ENCODE measurements around the gene FAT4.

The FAT4 gene

DNA sequence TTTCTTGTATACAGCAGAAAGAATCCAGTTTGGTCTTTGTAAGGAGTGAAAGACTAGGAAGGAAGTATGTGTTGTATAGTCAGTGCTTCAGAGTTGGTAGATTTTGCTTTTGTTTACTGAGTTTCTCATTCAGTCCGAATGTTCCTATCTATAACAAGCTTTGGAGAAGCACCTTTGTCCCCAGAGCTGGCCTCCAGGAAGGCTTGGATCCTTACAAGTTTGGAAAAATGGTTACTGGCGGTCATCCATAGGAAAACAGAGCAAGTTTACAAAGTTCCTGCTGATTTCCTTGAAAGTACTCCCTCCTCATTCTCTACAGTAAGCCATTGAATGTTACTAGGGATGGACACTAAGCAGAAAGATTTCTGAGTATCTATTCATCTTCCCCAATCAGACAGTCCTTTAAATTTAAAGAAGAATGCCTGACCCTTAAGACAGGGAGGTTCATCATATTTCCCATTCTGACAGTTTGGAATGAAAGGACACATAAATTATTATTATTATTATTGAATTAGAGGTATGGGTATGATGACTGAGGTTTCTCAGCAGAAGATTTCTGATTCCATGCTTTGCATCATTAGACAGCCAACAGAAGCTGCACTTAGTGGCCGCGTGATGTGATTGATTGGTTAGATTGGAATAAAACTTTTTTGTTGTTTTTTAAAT is 35.8 kb downstream of the FAT4 start:
- no peak for TF ChIP-seq CTCF (IDR thresholded peaks at IDR 0.05; ENCODE audit: borderline replicate concordance, control extremely low read depth, extremely low read depth, insufficient read depth, missing control alignments)
- DNase-seq (ENCODE audit: low spot score) = no peak
- in situ Hi-C loops (cut with MboI; ENCODE audit: low sequenced_read_pairs, unreplicated experiment) = no loop called here

GRCh38 chr4:125352521-125352920 is 37.8 kb downstream of the FAT4 start:
- in situ Hi-C loops (cut with MboI; ENCODE audit: low sequenced_read_pairs, unreplicated experiment) = no loop called here
- no peak for DNase-seq (ENCODE audit: low spot score)
- TF ChIP-seq CTCF (IDR thresholded peaks at IDR 0.05; ENCODE audit: borderline replicate concordance, control extremely low read depth, extremely low read depth, insufficient read depth, missing control alignments) = no peak

- in situ Hi-C loops (cut with MboI; ENCODE audit: low sequenced_read_pairs, unreplicated experiment) = no loop called here
- DNase-seq (ENCODE audit: low spot score) = no peak
- TF ChIP-seq CTCF (IDR thresholded peaks at IDR 0.05; ENCODE audit: borderline replicate concordance, control extremely low read depth, extremely low read depth, insufficient read depth, missing control alignments) = no peak
These were observed 38.4 kb downstream of the FAT4 start for GRCh38 chr4:125353131-125353530.

DNA sequence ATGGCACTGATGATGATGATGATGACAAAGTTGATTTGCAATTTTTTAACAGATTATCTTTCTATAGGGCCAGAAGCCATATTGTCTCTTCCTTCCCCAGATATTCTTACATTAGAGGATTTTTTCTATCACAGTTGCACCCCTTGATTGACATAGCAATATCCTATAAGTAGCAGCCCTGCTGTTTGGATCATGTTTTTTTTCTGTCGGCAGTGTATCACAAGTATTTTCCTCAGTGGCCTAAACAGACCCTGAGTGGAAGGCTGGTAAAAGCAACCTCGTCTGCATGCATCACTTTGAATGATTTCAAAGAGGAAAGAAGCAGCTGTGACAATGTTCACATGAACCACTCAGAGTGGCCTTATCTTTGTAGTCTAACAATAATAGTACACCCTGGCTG is 41.0 kb downstream of the FAT4 start:
- no peak for TF ChIP-seq CTCF (IDR thresholded peaks at IDR 0.05; ENCODE audit: borderline replicate concordance, control extremely low read depth, extremely low read depth, insufficient read depth, missing control alignments)
- DNase-seq (ENCODE audit: low spot score) = no peak
- in situ Hi-C loops (cut with MboI; ENCODE audit: low sequenced_read_pairs, unreplicated experiment) = no loop called here

- TF ChIP-seq CTCF (IDR thresholded peaks at IDR 0.05; ENCODE audit: borderline replicate concordance, control extremely low read depth, extremely low read depth, insufficient read depth, missing control alignments) = no peak
- no peak for DNase-seq (ENCODE audit: low spot score)
- in situ Hi-C loops (cut with MboI; ENCODE audit: low sequenced_read_pairs, unreplicated experiment) = no loop called here
These were observed 42.9 kb downstream of the FAT4 start for GRCh38 chr4:125357675-125358074.

DNA sequence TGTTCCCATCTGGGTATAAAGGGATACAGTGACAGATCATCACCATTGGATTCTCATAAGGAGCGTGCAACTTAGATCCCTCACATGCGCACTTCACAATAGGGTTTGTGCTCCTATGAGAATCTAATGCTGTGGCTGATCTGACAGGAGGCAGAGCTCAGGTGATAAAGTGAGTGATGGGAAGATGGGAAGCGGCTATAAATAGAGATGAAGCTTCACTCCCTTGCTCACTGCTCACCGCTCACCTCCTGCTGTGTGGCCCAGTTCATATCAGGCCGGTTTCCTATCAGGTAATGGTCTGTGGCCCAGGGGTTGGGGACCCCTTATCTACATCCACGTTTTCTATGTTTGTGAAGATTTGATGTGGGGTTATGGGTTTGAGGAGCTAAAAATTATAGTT is 43.7 kb downstream of the FAT4 start:
- in situ Hi-C loops (cut with MboI; ENCODE audit: low sequenced_read_pairs, unreplicated experiment) = no loop called here
- DNase-seq (ENCODE audit: low spot score) = no peak
- TF ChIP-seq CTCF (IDR thresholded peaks at IDR 0.05; ENCODE audit: borderline replicate concordance, control extremely low read depth, extremely low read depth, insufficient read depth, missing control alignments) = no peak
